Measurements from ENCODE around the gene DNAJA1.

GRCh38 chr9:33048054-33048465, 23.0 kb downstream of the DNAJA1 start:
- no peak for TF ChIP-seq CTCF (IDR thresholded peaks at IDR 0.05)
- no peak for TF ChIP-seq POLR2A (IDR thresholded peaks at IDR 0.05)
